ENCODE results near the gene THAP8. TPM values are rescaled to one million over a fixed set of nuclear protein-coding genes. Genes with fewer than 3 reads are reported as not detected.

The THAP8 gene
- total RNA-seq, 1 experiment from 2014 or later, result 5.4 TPM

GRCh38 chr19:36013280-36014011 is 40.6 kb downstream of the THAP8 start:
- no peak overlapping the region for H4K5ac ChIP-seq (ENCODE audit: insufficient read length, low read depth, low read length)
- TF ChIP-seq CTCF (conservative IDR thresholded peaks at IDR 0.05), result no peak
- peaks cover 2% of the 10 kb centered on the region for H3K79me1 ChIP-seq (ENCODE audit: insufficient read depth, low read depth, low read length, poor library complexity, severe bottlenecking)
- H3K4me2 ChIP-seq (ENCODE audit: insufficient read depth, insufficient read length, low read length), result peak overlapping the region; percentile 80
- Mint-ChIP-seq H3K27ac (peak overlapping the region; percentile 81 to 96 (median 83); a peak in 5 of 7 replicates), H3K9me3 (no peaks in the 10 kb centered on the region; a peak in 2 of 5 replicates), H3K27me3 (ENCODE audit: low read depth) (peaks cover 1% of the 10 kb centered on the region), H3K4me1 (peaks cover 34 to 35% of the 10 kb centered on the region in 2 experiments), H3K4me3 (peak overlapping the region; percentile 97 to 98), H3K36me3 (ENCODE audit: insufficient read depth in 1 of 3, low read depth in 3 of 3) (peaks cover 3 to 29% (median 18%) of the 10 kb centered on the region in 3 experiments)
- H3K9me3 ChIP-seq (ENCODE audit: control insufficient read depth, low read depth, low read length), result no peaks in the 10 kb centered on the region
- no peaks in the 10 kb centered on the region for H4K20me1 ChIP-seq (ENCODE audit: control insufficient read depth, insufficient read depth, insufficient read length)
- no peak overlapping the region for H2BK120ac ChIP-seq (ENCODE audit: low read depth, low read length, poor library complexity, severe bottlenecking)
- H2BK5ac ChIP-seq (ENCODE audit: insufficient read length, low read length), result no peak overlapping the region
- WGBS (ENCODE audit: extremely low coverage, insufficient read length, low lambda C conversion rate), result no CpG with 5 or more reads among the region's 15 CpGs
- H4K8ac ChIP-seq (replicated peaks; ENCODE audit: insufficient read length, low read depth, low read length), result no peak overlapping the region
- H3K27ac ChIP-seq (ENCODE audit: insufficient read length, low read depth, low read length), result no peak overlapping the region
- H2BK12ac ChIP-seq (ENCODE audit: insufficient read length, low read depth, low read length), result no peak overlapping the region
- H3K56ac ChIP-seq (ENCODE audit: insufficient read length, low read depth, low read length), result no peak overlapping the region
- H2BK20ac ChIP-seq (ENCODE audit: low read depth, low read length, poor library complexity, severe bottlenecking), result no peak overlapping the region
- H2AFZ ChIP-seq (ENCODE audit: low read length), result no peak overlapping the region
- H4K91ac ChIP-seq (ENCODE audit: insufficient read length, low read depth, low read length), result no peak overlapping the region
- no peaks in the 10 kb centered on the region for H3K4me1 ChIP-seq (ENCODE audit: insufficient read depth, low read length)
- H3K9ac ChIP-seq (ENCODE audit: extremely low read depth, insufficient read length, low read length), result peak overlapping the region; percentile 26
- H3K23ac ChIP-seq (ENCODE audit: insufficient read length, low read depth, low read length), result no peak overlapping the region
- DNase-seq, result no peak
- H3K23me2 ChIP-seq (ENCODE audit: insufficient read length, low read depth, low read length, poor library complexity, severe bottlenecking), result peaks cover 23% of the 10 kb centered on the region
- no peaks in the 10 kb centered on the region for H3K27me3 ChIP-seq (ENCODE audit: insufficient read depth, low read length)
- H2BK15ac ChIP-seq (ENCODE audit: low read depth, low read length), result no peak overlapping the region
- H3K79me2 ChIP-seq (ENCODE audit: insufficient read depth, low read length), result no peaks in the 10 kb centered on the region
- H3K14ac ChIP-seq (ENCODE audit: insufficient read depth, low read length), result no peak overlapping the region
- H3T11ph ChIP-seq (ENCODE audit: low read length), result no peak overlapping the region
- no peak overlapping the region for H3K4ac ChIP-seq (ENCODE audit: low read depth, low read length)
- H3K18ac ChIP-seq (ENCODE audit: insufficient read length, low read depth, low read length), result no peak overlapping the region
- no peak overlapping the region for H2AK5ac ChIP-seq (ENCODE audit: insufficient read length, low read length)
